NCI-H446 treated with DMSO at 0.1 percent for 48 hours (cell line): ENCODE measurements around the gene TBC1D30.

Source experiments
- DNase-seq: peaks from one replicate; lab custom pipeline; 2025; lab: John Stamatoyannopoulos, UW

Gene TBC1D30

DNA sequence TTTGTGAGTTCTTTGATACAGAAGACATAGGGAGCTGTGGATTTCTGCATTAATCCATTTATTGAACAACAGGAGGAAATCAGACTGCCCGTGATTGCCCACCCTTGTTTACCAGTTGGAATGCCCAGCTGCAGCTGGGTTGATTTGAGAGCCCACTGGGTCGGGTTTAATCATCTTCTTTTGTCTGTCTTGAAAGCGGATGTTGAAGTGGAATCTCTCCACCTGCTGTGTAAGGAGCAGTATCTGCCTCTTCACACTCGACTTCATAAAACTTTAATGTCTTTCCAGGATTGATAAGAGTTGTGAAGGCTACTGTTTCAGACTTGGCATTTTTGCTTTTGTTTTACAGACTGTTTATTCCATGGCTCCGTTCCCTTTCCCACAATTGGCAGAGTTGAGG lies 39.9 kb downstream of the TBC1D30 start:
- DNase-seq, result no peak

DNA sequence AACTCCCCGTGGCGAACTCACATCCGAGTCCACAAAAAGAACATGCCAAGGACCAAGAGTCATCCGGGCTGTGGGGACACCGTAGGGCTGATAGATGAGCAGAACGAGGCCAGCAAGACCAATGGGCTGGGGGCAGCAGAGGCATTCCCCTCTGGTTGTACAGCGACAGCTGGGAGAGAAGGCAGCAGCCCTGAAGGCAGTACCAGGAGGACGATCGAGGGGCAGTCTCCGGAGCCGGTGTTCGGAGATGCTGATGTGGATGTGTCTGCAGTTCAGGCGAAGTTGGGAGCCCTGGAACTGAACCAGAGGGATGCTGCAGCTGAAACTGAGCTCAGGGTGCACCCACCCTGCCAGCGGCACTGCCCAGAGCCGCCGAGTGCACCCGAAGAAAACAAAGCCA lies 50.7 kb downstream of the TBC1D30 start:
- DNase-seq, result no peak

DNA sequence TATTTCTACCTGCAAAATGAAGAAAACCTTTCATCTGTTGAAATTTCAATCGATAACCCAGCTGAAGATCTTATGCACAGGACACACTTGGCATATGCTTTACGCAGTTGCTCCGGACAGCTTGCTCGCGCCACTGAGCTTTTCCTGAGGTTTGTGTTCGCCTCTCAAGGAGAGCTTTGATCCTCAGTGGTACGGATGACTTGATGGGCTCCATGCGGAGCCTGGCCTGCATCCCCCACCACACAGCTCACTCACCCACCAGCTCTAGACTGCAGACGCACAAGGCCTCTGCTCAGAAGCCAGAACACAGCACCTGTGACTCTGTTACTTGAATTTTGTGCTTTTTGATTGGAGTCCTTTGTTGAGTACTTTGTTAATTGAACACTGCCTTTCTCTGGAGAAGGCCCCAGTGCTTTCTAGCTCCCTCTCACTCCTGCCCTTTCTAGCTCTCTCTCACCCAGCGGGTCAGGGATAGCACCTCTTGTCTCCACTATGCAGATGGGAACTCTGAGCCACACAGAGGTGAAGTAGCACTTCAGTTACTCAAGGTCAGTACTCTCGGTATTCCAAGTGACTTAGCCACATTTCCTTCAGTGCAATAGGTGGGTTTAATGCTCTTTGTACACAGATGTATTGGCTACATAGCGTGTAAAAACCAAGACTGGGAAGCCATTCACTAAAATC lies 52.1 kb downstream of the TBC1D30 start:
- DNase-seq, result no peak

DNA sequence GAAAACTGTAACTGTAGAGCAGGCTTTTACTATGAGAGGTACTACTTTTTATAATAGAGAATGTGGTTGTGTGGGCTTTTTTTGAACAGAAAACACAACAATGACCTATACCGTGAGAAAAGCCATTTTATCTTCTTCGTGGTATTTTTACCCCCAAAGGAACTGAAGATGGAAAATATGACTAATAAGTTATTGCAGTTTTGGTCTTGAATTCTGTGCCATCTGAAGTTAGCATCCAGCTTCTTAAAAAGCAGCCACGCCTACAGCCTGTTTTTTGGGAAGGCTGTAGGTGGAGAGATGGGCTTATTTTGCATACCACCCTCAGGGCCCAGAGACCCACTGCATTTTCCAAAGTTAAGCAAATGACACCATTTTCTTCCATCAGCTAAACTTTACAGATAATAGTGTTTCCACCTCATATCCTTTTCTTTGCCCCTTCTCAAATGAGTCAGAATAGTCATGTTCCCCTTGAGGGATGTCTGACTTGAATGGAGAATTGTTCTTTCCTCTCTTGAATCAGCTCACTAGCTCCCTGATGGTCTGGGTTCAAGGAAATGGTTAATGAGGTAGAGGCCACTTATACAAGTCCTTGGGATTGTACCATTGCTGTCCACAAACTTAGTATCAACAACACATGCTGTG lies 53.0 kb downstream of the TBC1D30 start:
- DNase-seq, result no peak

DNA sequence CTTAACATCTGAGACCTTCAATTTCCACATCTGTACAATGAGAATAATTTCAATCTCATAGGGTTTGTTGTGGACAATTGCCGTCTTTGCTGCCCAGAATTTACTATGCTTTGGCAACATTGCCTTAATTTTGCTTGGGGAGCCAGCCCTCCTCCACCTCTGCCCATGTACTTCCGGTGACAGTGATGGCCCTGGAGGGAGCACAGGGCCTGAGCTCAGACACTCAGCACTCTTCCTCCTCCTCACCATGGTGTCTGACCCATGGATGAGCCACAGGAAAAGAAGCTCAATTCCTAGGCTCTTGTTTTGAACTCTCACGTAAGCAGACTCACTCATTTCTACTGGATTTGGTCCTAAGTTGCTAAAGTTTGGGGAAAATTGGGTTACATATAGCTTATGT lies 58.2 kb downstream of the TBC1D30 start:
- DNase-seq, result no peak

DNA sequence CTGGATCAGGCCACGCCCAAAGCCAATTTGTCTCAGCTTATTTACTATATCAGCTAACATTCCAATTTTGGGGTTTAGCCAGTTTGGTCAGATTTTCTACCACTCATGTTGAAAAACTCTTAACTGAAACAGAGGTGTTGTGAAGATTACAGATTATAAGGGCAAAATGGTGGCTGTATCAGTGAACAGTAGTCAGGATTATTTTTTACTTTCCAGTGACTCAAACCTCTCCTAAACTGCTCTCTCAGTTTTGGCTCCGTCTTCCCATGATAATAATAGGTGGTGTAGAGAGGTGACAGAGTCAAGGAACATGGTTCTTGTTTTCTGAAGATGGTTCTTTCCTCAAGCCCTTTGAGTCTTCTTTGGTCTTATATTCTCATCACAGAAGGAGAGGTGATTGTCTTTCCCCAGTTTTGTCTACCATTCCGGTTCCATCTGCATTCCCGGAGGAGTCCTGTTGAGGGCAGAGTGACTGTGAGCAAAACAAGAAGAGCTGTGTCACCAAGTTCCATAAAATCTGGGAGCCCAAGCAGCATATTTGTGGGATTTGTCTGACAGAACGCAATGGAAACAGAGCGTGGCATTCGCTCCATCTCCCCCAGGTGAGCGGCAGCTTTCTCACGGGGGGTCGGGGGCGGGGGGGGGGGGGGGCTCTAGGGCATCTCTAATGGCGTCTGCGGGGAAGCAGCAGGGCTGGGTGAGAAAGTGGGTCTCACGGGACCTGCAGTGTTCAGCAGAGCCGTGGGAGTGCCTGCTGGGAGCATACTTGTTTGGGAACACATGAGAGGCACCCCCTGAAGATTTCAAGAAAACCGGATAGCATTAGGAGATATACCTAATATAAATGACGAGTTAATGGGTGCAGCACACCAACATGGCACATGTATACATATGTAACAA lies 59.1 kb downstream of the TBC1D30 start:
- DNase-seq, result no peak

DNA sequence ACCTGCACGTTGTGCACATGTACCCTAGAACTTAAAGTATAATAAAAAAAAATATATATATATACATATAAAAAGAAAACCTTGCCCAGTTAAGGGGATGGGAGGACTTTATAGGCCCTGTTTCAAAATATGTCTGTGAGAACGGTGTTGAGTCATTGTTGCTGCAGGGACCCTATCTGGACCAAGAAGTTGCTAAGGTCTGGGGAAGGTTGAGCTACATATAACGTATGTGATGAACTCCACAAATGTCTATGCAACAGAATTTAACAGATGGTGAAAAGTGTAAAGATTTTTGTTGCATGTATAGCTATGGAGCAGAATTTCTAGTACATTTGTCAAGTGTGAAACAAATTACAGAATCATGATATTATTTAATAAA lies 59.7 kb downstream of the TBC1D30 start:
- DNase-seq, result no peak

DNA sequence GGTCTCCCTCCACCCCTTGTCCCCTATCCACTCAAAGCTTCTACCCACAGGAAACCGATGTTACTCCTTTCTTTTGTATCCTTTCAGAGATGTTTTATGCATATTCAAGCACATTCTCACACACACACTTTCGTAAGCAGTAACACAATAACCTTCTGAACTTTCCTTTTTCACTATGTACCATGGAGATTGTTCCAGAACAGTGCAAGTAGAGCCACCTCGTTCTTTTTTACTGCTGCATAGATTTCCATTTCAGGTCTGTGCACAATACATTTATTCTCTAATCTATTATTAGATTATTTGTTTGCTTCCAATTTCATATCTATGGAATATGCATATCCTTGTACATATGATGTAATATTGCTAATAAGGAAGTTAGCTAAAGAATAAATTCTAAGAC lies 60.3 kb downstream of the TBC1D30 start:
- no peak for DNase-seq

DNA sequence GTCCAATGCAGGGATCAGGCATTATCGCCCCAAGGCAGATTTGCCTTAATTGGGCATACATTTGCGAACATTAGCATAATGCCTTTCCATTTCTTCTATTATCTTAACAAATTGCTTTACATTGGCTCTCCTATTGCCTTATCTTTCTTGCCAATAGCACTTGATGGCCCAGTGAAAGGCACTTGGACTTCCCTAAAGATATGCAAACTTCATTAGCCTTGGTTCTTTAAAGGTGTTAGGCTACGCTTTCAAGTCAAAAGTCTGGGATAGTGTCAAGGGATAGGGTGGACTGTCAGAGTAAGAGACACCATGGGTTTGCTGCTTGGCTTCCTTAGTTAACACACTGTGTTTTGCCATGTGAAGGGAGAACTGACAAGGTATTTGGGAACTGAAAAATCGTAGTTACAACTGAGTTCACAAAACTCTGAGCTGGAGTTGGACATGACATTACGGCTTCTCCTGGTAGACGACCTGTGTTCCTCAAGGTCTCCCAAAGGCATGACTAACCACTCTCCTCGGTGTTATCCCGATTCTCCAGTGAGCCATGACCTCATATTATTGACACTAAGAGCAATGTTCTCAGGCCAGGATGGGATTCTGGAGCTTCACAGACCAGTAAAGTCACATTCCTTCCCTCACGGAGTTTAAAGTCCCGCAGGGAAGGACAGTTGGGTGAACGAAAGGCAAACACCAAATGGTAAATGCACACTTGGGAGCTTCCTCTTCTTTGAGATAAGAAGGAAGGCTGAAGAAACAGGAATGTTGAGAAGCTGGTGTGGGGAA lies 65.2 kb downstream of the TBC1D30 start:
- no peak for DNase-seq

DNA sequence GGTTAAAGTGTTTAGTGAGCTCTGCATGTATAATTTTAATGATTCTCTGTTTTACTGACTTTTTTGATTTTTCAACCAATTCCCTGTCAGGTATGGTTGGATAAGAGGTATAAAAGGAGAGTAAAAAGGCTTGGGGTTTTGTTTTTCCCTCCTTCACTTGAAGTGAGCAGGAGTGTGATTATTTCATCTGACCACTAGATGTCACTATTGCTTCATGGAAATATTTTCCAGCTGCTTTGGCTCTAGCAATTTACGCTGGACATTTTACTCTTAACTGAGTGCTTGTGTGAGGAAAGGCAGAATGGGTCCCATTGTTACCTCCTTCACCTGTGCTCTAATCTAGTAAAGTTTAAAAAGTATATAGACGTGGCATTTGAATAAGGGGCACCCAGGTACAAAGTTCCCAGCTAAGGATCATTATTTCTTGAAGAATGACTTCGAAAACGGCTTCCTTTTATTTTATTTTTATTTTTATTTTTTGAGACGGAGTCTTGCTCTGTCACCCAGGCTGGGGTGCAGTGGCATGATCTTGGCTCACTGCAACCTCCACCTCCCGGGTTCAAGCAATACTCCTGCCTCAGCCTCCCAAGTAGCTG lies 66.5 kb downstream of the TBC1D30 start:
- DNase-seq, result peak; percentile 6

DNA sequence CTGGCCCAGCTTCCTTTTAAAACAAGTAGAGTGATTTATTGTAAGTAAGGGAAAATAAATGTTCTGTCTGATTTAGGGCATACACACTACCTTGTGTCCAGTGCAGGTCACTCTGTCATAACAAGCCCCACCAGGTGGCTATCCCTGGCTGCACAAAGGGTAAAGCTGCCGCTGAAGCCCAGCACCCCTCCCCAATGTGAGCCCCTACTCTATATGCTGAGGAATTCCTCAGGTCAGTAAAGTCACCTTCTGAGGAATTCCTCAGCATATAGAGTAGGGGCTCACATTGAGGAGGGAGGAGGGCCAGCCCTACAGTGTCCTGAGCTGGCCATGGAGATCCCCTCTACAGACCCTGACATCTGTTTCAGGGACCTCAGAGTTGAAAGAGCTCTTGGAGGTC lies 67.2 kb downstream of the TBC1D30 start:
- DNase-seq, result no peak

DNA sequence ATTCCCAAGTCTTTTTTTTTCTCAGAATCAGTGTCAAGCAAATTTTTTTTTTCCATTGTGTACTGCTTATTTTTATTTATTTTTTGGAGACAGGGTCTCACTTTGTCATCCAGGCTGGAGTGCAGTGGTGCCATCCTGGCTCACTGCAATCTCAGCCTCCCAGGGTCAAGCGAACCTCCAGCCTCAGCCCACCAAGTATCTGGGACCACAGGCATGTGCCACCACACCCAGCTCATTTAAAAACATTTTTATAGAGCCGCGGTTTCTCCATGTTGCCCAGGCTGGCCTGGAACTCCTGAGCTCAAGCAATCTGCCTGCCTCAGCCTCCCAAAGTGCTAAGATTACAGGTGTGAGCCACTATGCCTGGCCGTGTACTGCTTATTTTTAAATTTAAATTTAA lies 68.1 kb downstream of the TBC1D30 start:
- DNase-seq, result no peak

DNA sequence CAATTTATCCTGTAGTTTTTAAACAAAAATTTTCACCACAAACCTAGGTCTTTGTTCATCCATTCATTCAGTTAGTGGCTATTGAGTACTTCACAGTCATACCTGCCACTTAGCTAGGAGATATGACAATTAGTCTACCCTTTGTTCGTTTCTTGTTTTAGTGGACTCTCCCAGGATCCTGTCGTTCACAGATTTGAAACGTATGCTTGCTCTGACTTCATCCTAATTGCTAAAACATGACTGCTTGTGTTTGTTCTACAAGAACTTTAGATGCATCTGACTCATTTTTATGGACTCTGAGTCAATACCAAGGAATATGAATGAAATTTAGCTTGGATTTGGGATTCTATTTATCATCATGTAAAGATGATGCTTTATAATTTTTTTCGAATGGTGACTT lies 69.5 kb downstream of the TBC1D30 start:
- DNase-seq, result no peak

DNA sequence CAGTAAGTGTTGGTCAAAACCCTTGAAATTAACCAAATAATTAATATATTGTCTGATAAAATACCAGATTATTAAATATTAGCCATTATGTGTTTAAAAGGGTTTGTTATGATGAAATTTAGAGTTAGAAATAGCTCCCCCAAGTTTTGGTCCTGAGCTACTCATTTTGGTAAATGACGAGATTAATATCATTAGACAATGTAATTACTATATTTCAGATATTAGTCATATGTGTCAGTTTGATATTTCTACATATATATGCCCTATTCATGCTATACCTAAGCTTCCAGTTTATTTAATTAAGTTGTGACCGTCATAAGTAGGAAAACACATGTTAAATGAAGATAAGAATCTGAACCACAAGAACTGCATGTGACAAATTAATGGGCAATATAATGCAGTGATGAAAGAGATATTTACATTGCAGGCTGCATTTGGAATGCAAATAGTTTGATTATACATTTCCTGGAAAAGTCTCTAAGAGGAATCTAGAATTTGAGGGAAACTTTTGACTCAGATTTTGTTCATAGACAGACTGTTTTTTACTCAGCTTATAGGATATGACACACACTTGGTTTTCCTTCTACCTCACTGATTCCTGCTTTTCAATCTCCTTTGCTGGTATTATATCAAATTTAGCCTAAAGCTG lies 70.5 kb downstream of the TBC1D30 start:
- no peak for DNase-seq

DNA sequence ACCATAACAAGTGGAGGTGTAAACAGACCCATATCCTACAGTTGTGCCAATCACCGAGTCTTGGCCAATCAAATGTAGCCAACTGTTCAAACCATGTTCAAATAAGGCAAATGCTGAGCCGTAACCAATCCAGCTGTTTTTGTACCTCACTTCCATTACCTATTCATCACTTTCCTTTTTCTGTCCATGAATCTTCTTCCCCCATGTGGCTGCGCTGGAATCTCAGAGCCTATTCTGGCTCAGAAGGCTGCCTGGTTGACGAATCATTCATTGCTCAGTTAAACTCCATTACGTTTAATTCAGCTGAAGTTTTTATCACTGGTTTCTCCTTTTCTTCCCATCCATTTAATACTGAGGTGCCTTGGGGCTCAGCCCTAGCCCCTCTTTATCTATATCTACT lies 71.1 kb downstream of the TBC1D30 start:
- no peak for DNase-seq

DNA sequence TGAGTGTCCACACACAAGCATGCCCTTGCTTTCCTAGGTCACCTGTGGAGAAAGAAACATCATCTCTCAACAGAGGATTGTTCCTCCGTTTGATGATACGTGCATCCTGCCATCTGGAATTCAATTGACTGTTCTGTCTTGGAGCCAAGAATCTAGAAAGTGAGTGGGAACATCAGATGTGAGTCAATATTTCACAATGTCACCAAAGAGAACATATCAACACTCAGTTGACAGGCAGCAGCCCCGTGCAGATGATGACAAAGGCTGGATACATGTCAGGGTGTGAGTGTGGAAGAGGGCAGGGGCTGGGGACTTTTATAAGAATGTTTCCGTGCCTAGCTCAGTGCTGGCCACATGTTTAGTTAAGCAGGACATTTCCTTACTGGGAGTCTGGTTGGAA lies 76.1 kb downstream of the TBC1D30 start:
- DNase-seq, result no peak

DNA sequence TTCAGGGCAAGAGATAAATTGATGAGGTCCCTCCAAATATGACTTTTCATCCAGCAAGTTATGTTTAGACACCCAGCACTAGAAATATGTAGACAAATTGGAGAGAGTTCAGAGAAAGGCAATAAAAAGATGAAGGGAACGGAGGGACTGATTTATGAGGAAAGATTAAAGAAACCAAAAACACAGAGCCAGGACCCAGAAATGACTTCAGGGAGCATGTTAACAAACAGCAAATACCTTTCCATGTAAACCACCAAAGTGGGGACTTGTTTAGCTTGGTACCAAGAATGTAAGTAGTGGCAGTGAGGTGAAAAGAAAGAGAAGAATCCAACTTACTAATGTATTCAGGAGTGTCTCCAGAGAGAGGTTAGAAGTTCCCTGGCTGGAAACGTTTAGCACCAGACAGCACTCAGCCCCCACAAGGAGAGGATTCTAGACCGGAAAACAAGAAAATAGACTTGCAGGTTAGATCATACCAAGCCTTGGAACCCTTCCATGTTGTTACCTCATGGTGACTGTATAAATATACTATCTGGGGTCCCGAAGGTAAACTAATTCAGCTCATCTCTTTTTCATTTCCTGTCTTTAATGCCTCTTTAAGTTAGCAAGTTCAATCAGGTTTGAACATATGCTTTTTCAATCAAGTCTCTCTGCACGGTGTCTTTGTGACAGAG lies 79.2 kb downstream of the TBC1D30 start:
- DNase-seq, result no peak

DNA sequence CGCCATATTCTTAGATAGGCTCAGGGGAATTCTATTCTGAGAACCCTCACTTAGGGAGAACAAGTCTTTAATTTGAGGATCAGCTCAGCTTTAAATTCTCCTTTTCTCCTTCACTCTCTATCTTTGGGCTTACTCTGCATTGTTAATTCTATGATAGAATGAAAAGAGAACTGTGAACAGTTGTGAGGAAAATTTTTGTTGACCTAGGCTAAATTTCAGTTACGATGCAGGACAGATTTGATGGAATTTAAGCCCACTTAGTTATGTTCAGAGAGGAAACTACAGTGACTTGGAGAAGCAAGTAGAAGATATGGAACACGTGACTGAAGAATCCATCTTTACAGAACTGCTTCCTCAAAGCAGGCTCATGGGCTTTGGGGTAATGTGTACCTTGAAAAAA lies 82.7 kb downstream of the TBC1D30 start:
- DNase-seq, result no peak

DNA sequence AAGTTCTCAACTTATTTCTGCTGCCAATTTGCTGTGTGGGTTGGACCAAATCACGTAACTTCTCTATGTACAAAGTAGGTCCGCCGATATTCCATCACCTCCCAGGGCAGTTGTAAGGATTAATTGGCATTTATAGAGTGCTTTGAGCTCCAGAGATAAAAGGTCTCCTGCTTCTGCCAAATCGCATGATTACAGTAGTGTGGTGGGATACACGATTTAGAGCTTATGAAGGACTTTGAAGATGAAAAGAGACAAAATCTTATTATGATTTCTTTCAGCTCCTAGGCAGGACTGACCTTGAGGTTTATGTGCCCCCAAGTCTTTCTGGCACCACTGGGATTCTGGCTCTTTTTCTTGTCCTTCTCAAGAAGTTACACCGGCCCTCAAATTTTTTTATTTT lies 84.7 kb downstream of the TBC1D30 start:
- no peak for DNase-seq

DNA sequence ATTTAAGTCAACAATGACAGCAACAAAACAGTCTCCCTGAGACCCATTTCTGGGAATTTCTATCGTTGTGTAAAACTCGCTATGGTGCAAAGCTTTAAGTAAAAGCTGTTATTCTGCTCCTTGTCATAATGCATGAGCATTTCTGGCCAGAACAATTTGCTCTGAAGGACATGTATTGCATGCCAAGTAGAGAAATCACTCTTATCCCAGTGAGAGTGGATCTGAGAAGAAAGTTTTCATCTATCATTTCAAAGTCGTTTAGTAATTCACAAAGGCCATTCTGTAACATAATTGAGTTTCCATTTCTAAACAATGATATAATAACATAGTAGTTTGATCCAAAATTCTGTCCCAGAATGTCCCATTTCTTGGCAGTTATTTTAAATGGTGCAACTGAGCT lies 86.6 kb downstream of the TBC1D30 start:
- DNase-seq, result no peak

DNA sequence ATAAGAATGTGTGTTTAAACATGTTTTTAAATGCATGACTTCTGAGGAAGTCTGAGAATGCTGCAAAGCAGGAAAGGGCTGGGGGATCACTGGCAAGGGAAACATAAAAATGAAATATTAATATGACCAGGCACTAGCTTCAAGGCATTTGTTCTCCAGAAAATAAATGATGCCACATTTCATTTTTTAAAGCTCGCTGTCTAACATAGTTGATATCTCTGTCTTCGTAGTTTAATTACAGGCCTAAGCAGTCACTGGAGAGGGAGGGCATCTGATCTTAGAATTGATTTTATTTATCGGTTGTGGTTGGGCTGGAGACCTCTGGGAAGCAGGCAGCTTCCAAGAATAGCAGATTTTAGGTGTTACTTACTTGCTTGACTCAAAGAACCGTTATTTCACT lies 87.5 kb downstream of the TBC1D30 start:
- DNase-seq, result no peak
